HG03060 (cell line): ENCODE measurements around the gene METTL26.

Experiments used
- ATAC-seq: cut with Tn5 transposase; IDR thresholded peaks from one replicate; pipeline ENCODE4 v1.9.1; 2021; ENCODE audit warnings: low read depth, moderate number of reproducible peaks; ENCODE audit not compliant: unreplicated experiment

The METTL26 gene

GRCh38 chr16:586645-587590 lies 49.2 kb downstream of the METTL26 start:
- ATAC-seq, result no peak

DNA sequence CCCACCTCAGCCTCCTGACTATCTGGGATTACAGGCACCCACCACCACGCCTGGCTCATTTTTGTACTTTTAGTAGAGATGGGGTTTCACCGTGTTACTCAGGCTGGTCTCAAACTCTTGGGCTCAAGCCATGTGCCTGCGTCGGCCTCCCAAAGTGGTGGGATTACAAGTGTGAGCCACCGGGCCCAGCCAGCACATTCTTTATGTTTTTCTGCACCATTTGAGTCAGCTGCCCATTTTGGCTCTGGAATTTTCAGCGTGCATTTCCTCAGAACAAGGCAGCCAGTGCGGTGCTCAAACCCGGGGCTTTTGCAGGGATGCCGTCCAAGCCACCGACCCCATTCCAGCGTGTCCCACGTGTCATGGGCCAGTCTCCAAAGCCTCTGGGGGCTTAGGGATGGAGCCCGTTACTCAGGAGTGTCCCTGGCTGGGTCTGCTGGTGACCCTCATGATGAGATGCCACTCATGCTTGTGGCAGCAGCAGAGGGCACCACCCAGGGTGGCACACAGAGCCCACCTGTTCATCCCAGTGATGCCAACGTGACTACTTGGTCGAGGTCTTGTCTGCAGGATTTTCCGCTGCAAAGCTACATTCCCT lies 50.0 kb downstream of the METTL26 start:
- ATAC-seq, result no peak

DNA sequence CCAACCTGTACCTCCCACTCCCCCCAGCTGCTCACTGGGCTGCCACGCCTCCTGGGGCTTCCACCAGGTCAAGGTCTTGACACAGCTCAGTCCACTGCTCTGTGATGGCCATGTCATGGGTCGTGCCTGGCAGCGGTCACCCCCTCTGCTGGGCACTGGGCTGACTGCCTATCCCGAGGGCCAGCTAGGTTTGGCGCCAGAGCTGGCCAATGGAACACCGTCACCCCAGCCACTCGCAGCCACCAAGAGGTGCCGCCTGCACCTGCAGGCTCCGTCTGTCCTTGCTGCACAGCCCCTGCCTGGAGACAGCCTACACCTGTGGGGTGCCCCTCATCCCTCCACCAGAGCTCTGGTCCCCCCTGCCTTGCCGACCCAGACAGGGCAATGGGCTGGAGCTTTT lies 50.8 kb downstream of the METTL26 start:
- ATAC-seq, result no peak
